ENCODE data around the gene RTN4RL2.
"Not testable (repeated sequence)": the region's sequence is repeated elsewhere in the genome, so short reads cannot be mapped to it uniquely, and the experiment has no call there.

- TF ChIP-seq CTCF (IDR thresholded peaks at IDR 0.05; ENCODE audit: low read length); EZH2 (IDR thresholded peaks at IDR 0.05; ENCODE audit: borderline replicate concordance, low read length): not testable (repeated sequence)
These were observed 15.3 kb upstream of the RTN4RL2 start for GRCh38 chr11:57445122-57445394.
